ENCODE data around the gene SIRT6. TPM values are rescaled to one million over a fixed set of nuclear protein-coding genes. Genes with fewer than 3 reads are reported as not detected.
"Not testable (repeated sequence)": the region's sequence is repeated elsewhere in the genome, so short reads cannot be mapped to it uniquely, and the experiment has no call there.

The SIRT6 gene
- polyA plus RNA-seq, 1 donor from 2014 or later: 42.8 TPM

DNA sequence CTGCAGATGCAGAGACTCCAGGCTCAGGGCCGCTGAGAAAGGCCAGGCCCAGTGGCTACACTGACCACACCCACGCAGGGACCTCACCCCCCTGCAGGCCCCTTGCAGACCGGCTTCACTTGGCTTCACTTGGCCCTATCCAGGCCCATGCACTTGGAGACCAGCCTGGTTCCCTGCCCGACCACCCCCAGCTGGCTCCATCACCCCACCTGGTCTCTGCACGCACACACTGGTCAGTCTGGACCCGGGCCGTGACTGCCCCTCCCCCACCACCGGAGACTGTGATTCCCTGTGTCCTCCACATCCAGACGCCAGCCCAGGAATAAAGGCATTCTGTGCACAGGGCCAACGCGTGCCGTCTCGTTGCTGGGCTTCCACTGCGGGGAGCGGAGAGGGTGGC is 42.1 kb upstream of the SIRT6 start:
- Histone ChIP-seq H3F3A (ENCODE audit: insufficient read depth, low read length, poor library complexity, severe bottlenecking) (no peaks in the 10 kb centered on the region), H3K36me3 (ENCODE audit: insufficient read depth, low read length) (no peaks in the 10 kb centered on the region), H3K9ac (ENCODE audit: low read length) (no peak overlapping the region), H3K9me3 (ENCODE audit: low read length) (no peaks in the 10 kb centered on the region), H3K4me2 (ENCODE audit: low read length) (no peak overlapping the region), H3K9me2 (ENCODE audit: insufficient read depth, low read length) (no peaks in the 10 kb centered on the region), H3K27me3 (ENCODE audit: insufficient read depth, low read depth, low read length) (no peaks in the 10 kb centered on the region), H3K27ac (ENCODE audit: low read length) (no peak overlapping the region), H4K20me1 (ENCODE audit: insufficient read depth) (no peaks in the 10 kb centered on the region), H3K4me3 (ENCODE audit: low read length) (no peak overlapping the region), H3K79me2 (replicated peaks; ENCODE audit: insufficient read depth, low read length) (no peaks in the 10 kb centered on the region), H2AFZ (ENCODE audit: low read depth, low read length) (no peak overlapping the region)
- TF ChIP-seq POLR2AphosphoS5 (IDR thresholded peaks at IDR 0.05) (no peak), MXI1 (conservative IDR thresholded peaks at IDR 0.05; ENCODE audit: poor library complexity, severe bottlenecking) (no peak), EP300 (conservative IDR thresholded peaks at IDR 0.05; ENCODE audit: poor library complexity, severe bottlenecking) (no peak), TAF1 (IDR thresholded peaks at IDR 0.05; ENCODE audit: low read depth) (no peak), RAD21 (conservative IDR thresholded peaks at IDR 0.05) (no peak), EZH2 (IDR thresholded peaks at IDR 0.05; ENCODE audit: borderline replicate concordance, insufficient read depth, low read length, poor library complexity, severe bottlenecking) (no peak), SMC3 (conservative IDR thresholded peaks at IDR 0.05; ENCODE audit: poor library complexity) (no peak)
- TF ChIP-seq, protein P1, sequence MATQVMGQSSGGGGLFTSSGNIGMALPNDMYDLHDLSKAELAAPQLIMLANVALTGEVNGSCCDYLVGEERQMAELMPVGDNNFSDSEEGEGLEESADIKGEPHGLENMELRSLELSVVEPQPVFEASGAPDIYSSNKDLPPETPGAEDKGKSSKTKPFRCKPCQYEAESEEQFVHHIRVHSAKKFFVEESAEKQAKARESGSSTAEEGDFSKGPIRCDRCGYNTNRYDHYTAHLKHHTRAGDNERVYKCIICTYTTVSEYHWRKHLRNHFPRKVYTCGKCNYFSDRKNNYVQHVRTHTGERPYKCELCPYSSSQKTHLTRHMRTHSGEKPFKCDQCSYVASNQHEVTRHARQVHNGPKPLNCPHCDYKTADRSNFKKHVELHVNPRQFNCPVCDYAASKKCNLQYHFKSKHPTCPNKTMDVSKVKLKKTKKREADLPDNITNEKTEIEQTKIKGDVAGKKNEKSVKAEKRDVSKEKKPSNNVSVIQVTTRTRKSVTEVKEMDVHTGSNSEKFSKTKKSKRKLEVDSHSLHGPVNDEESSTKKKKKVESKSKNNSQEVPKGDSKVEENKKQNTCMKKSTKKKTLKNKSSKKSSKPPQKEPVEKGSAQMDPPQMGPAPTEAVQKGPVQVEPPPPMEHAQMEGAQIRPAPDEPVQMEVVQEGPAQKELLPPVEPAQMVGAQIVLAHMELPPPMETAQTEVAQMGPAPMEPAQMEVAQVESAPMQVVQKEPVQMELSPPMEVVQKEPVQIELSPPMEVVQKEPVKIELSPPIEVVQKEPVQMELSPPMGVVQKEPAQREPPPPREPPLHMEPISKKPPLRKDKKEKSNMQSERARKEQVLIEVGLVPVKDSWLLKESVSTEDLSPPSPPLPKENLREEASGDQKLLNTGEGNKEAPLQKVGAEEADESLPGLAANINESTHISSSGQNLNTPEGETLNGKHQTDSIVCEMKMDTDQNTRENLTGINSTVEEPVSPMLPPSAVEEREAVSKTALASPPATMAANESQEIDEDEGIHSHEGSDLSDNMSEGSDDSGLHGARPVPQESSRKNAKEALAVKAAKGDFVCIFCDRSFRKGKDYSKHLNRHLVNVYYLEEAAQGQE (IDR thresholded peaks at IDR 0.05; ENCODE audit: borderline replicate concordance): no peak
- TF ChIP-seq, protein P2, sequence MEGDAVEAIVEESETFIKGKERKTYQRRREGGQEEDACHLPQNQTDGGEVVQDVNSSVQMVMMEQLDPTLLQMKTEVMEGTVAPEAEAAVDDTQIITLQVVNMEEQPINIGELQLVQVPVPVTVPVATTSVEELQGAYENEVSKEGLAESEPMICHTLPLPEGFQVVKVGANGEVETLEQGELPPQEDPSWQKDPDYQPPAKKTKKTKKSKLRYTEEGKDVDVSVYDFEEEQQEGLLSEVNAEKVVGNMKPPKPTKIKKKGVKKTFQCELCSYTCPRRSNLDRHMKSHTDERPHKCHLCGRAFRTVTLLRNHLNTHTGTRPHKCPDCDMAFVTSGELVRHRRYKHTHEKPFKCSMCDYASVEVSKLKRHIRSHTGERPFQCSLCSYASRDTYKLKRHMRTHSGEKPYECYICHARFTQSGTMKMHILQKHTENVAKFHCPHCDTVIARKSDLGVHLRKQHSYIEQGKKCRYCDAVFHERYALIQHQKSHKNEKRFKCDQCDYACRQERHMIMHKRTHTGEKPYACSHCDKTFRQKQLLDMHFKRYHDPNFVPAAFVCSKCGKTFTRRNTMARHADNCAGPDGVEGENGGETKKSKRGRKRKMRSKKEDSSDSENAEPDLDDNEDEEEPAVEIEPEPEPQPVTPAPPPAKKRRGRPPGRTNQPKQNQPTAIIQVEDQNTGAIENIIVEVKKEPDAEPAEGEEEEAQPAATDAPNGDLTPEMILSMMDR (IDR thresholded peaks at IDR 0.05; ENCODE audit: poor library complexity, severe bottlenecking): no peak

DNA sequence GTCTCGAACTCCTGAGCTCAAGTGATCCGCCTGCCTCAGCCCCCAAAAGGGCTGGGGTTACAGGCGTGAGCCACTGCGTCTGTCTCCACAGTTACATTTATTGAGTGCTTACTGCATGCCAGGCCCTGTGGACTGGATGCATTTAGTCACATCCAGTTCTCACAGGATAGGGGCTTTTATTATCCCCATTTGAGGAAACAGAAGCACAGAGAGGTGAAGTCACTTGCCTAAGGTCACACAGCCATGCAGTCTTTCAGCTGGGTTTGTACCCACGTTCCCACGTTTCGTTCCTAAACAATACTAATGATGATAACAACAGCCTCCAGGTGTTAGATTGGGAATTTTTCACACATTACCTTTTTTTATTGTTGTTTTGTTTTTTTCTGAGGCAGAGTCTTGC is 37.8 kb upstream of the SIRT6 start:
- Histone ChIP-seq H3K4me3 (ENCODE audit: low read length) (no peak overlapping the region), H3K9me2 (ENCODE audit: insufficient read depth, low read length) (no peaks in the 10 kb centered on the region), H3K36me3 (ENCODE audit: insufficient read depth, low read length) (no peaks in the 10 kb centered on the region), H3K27me3 (ENCODE audit: insufficient read depth, low read depth, low read length) (no peaks in the 10 kb centered on the region), H2AFZ (ENCODE audit: low read depth, low read length) (no peak overlapping the region), H3K9ac (ENCODE audit: low read length) (no peak overlapping the region), H3K27ac (ENCODE audit: low read length) (no peak overlapping the region), H3K4me2 (ENCODE audit: low read length) (no peak overlapping the region), H3K9me3 (ENCODE audit: low read length) (no peaks in the 10 kb centered on the region), H3K79me2 (replicated peaks; ENCODE audit: insufficient read depth, low read length) (no peaks in the 10 kb centered on the region), H3F3A (ENCODE audit: insufficient read depth, low read length, poor library complexity, severe bottlenecking) (no peaks in the 10 kb centered on the region), H4K20me1 (ENCODE audit: insufficient read depth) (no peaks in the 10 kb centered on the region)
- TF ChIP-seq EZH2 (IDR thresholded peaks at IDR 0.05; ENCODE audit: borderline replicate concordance, insufficient read depth, low read length, poor library complexity, severe bottlenecking): no peak

DNA sequence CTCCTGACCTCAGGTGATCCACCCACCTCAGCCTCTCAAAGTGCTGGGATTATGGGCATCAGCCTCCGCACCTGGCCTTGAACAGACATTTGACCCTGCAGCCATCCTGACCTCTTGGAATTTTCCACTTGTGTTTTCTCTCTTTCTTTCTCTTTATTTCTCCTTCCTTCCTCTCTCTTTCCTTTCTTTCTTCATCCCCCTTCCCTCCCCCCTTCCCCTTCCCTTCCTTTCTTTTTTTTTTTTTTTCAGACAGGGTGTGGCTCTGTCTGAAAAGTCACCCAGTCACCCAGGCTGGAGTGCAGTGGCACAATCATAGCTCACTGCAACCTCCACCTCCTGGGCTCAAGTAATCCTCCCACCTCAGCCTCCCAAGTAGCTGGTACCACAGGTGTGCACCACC is 36.2 kb upstream of the SIRT6 start:
- H3K9me3 ChIP-seq (ENCODE audit: low read length); H2AFZ ChIP-seq (ENCODE audit: low read depth, low read length); H3K4me3 ChIP-seq (ENCODE audit: low read length); H3F3A ChIP-seq (ENCODE audit: insufficient read depth, low read length, poor library complexity, severe bottlenecking); H3K79me2 ChIP-seq (replicated peaks; ENCODE audit: insufficient read depth, low read length); H3K36me3 ChIP-seq (ENCODE audit: insufficient read depth, low read length); H4K20me1 ChIP-seq (ENCODE audit: insufficient read depth); H3K9me2 ChIP-seq (ENCODE audit: insufficient read depth, low read length); H3K4me2 ChIP-seq (ENCODE audit: low read length); H3K27ac ChIP-seq (ENCODE audit: low read length); H3K9ac ChIP-seq (ENCODE audit: low read length); H3K27me3 ChIP-seq (ENCODE audit: insufficient read depth, low read depth, low read length): not testable (repeated sequence)
